ENCODE measurements around the gene KNDC1.
"Not testable (repeated sequence)": the region's sequence is repeated elsewhere in the genome, so short reads cannot be mapped to it uniquely, and the experiment has no call there.

Gene KNDC1

GRCh38 chr10:133125901-133126300 is 34.1 kb upstream of the KNDC1 start:
- FAIRE-seq: no peak

GRCh38 chr10:133126431-133127290 is 33.4 kb upstream of the KNDC1 start:
- no peak for FAIRE-seq

GRCh38 chr10:133127291-133128125 is 32.5 kb upstream of the KNDC1 start:
- FAIRE-seq: no peak

GRCh38 chr10:133128126-133129070 is 31.6 kb upstream of the KNDC1 start:
- FAIRE-seq: no peak

- FAIRE-seq: no peak
These were observed 30.8 kb upstream of the KNDC1 start for GRCh38 chr10:133129071-133129858.

GRCh38 chr10:133129859-133130495 is 30.0 kb upstream of the KNDC1 start:
- no peak for FAIRE-seq

GRCh38 chr10:133130602-133131001 is 29.4 kb upstream of the KNDC1 start:
- no peak for FAIRE-seq

- no peak for FAIRE-seq
These were observed 29.0 kb upstream of the KNDC1 start for GRCh38 chr10:133131053-133131452.

GRCh38 chr10:133131734-133132472 is 28.1 kb upstream of the KNDC1 start:
- no peak for FAIRE-seq

GRCh38 chr10:133132473-133133291 is 27.3 kb upstream of the KNDC1 start:
- FAIRE-seq: no peak

- no peak for FAIRE-seq
These were observed 26.4 kb upstream of the KNDC1 start for GRCh38 chr10:133133471-133134231.

GRCh38 chr10:133134411-133135115 is 25.5 kb upstream of the KNDC1 start:
- no peak for FAIRE-seq

- FAIRE-seq: no peak
These were observed 24.9 kb upstream of the KNDC1 start for GRCh38 chr10:133135116-133135465.

GRCh38 chr10:133137486-133138145 is 22.4 kb upstream of the KNDC1 start:
- FAIRE-seq: not testable (repeated sequence)

GRCh38 chr10:133139551-133140065 is 20.4 kb upstream of the KNDC1 start:
- no peak for FAIRE-seq

GRCh38 chr10:133140417-133141143 is 19.4 kb upstream of the KNDC1 start:
- FAIRE-seq: no peak

Measured in colon (tissue), 2 donors.